Thoracic aorta (tissue), 2 donors: Measurements from ENCODE around the gene PRSS21. TPM values are rescaled to one million over a fixed set of nuclear protein-coding genes. Genes with fewer than 3 reads are reported as not detected.

Experiments used
- ATAC-seq: fragments of 150-250 bp; one replicate; pipeline ENCODE4 v1.8.0; 2017; ENCODE audit warnings: low read depth; ENCODE audit not compliant: insufficient number of reproducible peaks, low FRiP score
- DNase-seq: peaks from one replicate; pipeline ENCODE4 v3.0.0-alpha.2; 2020; ENCODE audit warnings: low spot score
- H3K27ac ChIP-seq, 2 donors: fragments of 200-600 bp; sonication (generic); 1 replicate in 1 of 2; 2 replicates in 1 of 2; pipeline ENCODE4 v1.5.1; 2016; ENCODE audit warnings: mild to moderate bottlenecking in 2 of 2, moderate library complexity in 2 of 2
- H3K27me3 ChIP-seq: fragments of 200-600 bp; sonication (generic); replicated peaks from 2 replicates; pipeline ENCODE4 v1.6.0; 2016; ENCODE audit warnings: mild to moderate bottlenecking; ENCODE audit not compliant: insufficient read depth
- H3K36me3 ChIP-seq: fragments of 200-600 bp; sonication (generic); one replicate; pipeline ENCODE4 v1.5.1; 2016
- H3K4me1 ChIP-seq, 2 donors: fragments of 200-600 bp; sonication (generic); 1 replicate in 1 of 2; 2 replicates in 1 of 2; pipeline versions ENCODE4 v1.5.1 to v1.6.0; 2016; ENCODE audit warnings: low read depth in 2 of 2, mild to moderate bottlenecking in 1 of 2; ENCODE audit not compliant: control insufficient read depth in 1 of 2
- H3K4me3 ChIP-seq: fragments of 200-600 bp; sonication (generic); 2 replicates; pipeline ENCODE4 v1.5.1; 2016; ENCODE audit warnings: mild to moderate bottlenecking
- H3K9me3 ChIP-seq: fragments of 200-600 bp; sonication (generic); 2 replicates; pipeline ENCODE4 v1.5.1; 2016
- total RNA-seq, 2 donors: library from RNA; depleted of rRNA; stranded (reverse); fragments of >200 nt; gene quantifications; one replicate each; pipeline versions ENCODE4 v1.1.0 to v1.2.3, GENCODE V29; 2016
- TF ChIP-seq, protein P1 (sequence below): fragments of 200-600 bp; sonication (generic); IDR thresholded peaks from one replicate; pipeline ENCODE4 v1.5.1; 2019; ENCODE audit warnings: antibody characterized with exemption

The PRSS21 gene
- total RNA-seq, 2 donors from 2014 or later, result 0.54 TPM; not detected in 1

DNA sequence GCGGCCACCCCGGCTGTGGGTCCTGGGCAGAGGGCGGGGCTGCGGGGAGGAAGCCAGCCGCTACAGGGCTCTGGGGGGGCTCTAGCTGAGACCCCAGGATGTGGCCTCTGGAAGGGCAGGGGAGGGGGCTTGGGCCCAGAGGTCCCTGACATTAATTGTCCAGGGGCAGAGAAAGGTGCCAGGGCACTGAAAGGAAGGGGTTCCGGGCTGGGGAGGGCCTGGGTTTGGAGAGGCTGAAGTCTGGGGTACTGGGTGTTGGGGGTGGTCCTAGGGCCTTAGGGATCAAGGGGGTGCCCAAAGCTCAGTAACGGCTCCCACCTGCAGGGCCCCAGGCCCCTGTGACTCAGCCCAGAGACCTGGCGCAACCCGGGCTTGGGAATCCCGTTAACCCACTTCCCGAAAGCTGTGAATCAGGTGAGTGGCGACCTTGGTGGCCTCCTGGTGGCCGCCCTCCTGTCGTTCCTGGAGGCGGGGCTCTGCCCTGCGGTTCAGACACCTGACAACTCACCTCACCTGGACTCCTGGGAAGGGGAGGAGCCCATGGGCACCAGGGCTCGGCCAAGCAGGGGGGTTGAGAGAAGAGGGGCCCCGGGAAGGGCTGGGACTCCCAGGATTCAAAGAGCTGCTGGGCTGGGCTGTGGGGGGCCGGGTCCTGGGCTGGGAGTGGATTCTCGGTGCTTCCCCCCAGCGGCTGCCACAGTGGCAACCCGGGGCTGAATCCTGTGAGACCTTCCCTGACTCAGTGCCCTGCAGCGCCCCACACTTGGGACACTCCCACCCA is 41.4 kb downstream of the PRSS21 start:
- Histone ChIP-seq H3K36me3 (no peaks in the 10 kb centered on the region), H3K4me1 (no peaks in the 10 kb centered on the region), H3K4me3 (no peak overlapping the region), H3K9me3 (peaks cover 10% of the 10 kb centered on the region), H3K27me3 (no peaks in the 10 kb centered on the region), H3K27ac (no peak overlapping the region)
- TF ChIP-seq, protein P1, sequence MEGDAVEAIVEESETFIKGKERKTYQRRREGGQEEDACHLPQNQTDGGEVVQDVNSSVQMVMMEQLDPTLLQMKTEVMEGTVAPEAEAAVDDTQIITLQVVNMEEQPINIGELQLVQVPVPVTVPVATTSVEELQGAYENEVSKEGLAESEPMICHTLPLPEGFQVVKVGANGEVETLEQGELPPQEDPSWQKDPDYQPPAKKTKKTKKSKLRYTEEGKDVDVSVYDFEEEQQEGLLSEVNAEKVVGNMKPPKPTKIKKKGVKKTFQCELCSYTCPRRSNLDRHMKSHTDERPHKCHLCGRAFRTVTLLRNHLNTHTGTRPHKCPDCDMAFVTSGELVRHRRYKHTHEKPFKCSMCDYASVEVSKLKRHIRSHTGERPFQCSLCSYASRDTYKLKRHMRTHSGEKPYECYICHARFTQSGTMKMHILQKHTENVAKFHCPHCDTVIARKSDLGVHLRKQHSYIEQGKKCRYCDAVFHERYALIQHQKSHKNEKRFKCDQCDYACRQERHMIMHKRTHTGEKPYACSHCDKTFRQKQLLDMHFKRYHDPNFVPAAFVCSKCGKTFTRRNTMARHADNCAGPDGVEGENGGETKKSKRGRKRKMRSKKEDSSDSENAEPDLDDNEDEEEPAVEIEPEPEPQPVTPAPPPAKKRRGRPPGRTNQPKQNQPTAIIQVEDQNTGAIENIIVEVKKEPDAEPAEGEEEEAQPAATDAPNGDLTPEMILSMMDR, result no peak
- ATAC-seq (no peak), DNase-seq (no peak)

DNA sequence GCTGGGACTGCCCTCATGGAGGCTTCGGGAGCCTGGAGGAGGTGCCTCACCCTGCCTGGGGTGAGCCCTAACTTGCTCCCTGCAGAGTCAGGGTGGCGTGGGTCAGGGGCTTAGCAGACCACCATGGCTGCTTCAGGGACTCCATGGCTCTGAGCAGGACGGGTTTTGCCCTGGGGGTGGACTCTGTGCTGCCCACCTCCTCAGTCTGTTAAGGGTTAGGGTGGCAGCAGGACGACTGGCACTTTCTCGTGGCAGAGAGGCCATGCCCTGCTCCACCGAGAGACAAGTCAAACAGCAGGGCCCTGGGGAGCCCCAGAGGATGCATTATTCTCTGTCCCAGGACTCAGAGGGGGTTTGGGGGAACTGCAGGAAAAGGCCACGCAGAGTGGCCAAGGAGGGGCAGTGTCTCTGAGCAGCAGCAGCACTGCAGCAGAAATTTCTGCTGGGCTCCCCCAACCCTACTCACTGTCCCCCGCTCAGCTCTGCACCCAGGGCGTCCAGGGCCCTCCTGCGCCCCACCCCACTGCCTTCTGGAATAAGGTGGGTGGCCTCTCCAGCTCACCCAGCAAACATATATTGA is 42.7 kb downstream of the PRSS21 start:
- Histone ChIP-seq H3K27ac (no peak overlapping the region), H3K4me3 (no peak overlapping the region), H3K36me3 (no peaks in the 10 kb centered on the region), H3K4me1 (no peaks in the 10 kb centered on the region), H3K27me3 (no peaks in the 10 kb centered on the region), H3K9me3 (peaks cover 10% of the 10 kb centered on the region)
- TF ChIP-seq, protein P1, result no peak
- no peak for ATAC-seq
- no peak for DNase-seq

DNA sequence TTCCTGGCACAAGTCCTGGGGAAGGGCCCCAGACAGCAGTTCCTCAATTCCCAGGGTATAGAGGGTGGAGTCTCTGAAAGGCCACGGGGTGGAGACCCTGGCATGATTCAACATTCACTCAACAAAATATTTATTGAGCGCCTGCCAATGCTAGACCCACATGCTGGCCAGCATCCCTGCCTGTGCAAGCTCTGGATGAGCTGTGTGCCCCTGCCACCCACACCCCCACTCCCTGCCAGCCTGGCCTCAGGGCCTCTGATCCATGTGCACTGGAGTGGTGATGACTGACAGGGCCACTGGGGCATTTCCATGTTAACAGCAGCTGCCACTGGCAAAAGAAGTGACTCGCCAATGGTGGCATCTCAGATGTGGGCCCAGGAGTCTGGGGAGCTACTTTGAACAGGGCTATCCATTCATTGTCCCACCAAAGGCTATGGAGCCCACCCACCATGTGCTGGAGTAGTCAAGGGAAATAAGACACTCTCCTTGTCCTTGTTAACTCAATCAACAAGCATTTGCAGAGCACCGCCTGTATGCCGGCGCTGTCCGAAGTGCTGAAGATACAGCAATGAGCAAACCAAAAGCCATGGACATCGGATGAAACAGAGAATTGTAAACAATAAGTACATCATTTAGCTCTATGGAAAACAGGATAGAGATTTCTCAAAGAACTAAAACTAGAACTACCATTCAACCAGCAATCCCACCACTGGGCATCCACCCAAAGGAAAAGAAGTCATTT is 44.0 kb downstream of the PRSS21 start:
- Histone ChIP-seq H3K36me3 (no peaks in the 10 kb centered on the region), H3K9me3 (peaks cover 10% of the 10 kb centered on the region), H3K27me3 (no peaks in the 10 kb centered on the region), H3K27ac (no peak overlapping the region), H3K4me3 (no peak overlapping the region), H3K4me1 (no peaks in the 10 kb centered on the region)
- no peak for DNase-seq
- no peak for ATAC-seq
- TF ChIP-seq, protein P1, result no peak

DNA sequence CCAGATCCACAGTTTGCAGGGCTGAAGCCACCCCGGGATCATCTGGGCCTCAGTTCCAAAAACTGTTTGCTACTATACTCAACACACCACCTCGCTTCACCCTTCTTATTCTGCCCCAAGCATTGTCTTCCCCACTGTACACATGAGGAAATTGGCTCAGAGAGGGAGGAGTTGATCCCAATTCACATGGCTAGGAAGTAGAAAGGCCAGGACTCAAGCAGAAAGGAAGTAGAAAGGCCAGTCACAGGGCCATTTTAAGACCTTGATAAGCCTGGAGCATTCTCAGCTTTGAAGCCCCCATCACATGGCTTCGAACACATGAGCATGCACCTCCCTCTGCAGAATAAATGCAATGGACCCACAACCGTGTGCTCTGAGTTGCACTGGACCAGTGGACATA is 48.6 kb downstream of the PRSS21 start:
- DNase-seq (no peak), ATAC-seq (no peak)
- Histone ChIP-seq H3K4me3 (no peak overlapping the region), H3K27ac (no peak overlapping the region), H3K9me3 (peaks cover 8% of the 10 kb centered on the region), H3K4me1 (peaks cover 4 to 5% of the 10 kb centered on the region in 2 donors), H3K36me3 (no peaks in the 10 kb centered on the region), H3K27me3 (no peaks in the 10 kb centered on the region)
- TF ChIP-seq, protein P1, result no peak

DNA sequence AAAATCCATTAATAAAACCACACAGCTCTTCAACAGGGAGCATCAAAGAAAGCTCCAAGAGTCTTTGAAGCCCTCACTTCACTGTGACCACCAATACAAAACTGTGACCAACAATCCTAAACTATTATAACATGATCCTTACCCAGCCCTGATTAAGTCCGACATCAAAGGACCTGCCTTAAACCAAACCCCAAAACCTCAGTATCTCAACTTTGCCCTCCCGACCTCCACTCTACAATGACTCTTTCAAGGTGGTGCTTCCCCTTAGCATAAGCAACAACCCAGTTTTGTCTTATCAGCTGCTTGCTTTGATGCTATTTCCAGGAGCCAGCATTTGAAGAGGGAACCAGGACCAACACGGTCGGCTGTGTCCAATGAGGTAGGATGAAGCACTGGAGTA is 49.4 kb downstream of the PRSS21 start:
- H3K4me1 ChIP-seq, result peaks cover 4 to 5% of the 10 kb centered on the region in 2 donors
- no peak overlapping the region for H3K4me3 ChIP-seq
- H3K9me3 ChIP-seq, result no peaks in the 10 kb centered on the region
- H3K27ac ChIP-seq, result no peak overlapping the region
- no peak for DNase-seq
- ATAC-seq, result no peak
- TF ChIP-seq, protein P1, result no peak
- H3K36me3 ChIP-seq, result no peaks in the 10 kb centered on the region
- H3K27me3 ChIP-seq, result no peaks in the 10 kb centered on the region
